GM13976 (cell line): ENCODE measurements around the gene ASB18.

ENCODE experiments used
- DNase-seq: peaks from one replicate; pipeline ENCODE4 v3.0.0; 2012; ENCODE audit warnings: low spot score
- in situ Hi-C: fragments of 300-500 bp; cut with MboI; formaldehyde crosslinking; loops from one replicate; pipeline ENCODE4 v1.12.0; 2022; ENCODE audit warnings: low sequenced_read_pairs, mixed read lengths, inconsistent platforms; ENCODE audit not compliant: unreplicated experiment
- TF ChIP-seq, protein P1 (sequence below): IDR thresholded peaks from 2 replicates; pipeline ENCODE4 v1.5.1; 2012; ENCODE audit warnings: borderline replicate concordance, mild to moderate bottlenecking; ENCODE audit not compliant: insufficient read depth; ENCODE audit errors: extremely low read depth, missing control alignments, control extremely low read depth

The ASB18 gene

DNA sequence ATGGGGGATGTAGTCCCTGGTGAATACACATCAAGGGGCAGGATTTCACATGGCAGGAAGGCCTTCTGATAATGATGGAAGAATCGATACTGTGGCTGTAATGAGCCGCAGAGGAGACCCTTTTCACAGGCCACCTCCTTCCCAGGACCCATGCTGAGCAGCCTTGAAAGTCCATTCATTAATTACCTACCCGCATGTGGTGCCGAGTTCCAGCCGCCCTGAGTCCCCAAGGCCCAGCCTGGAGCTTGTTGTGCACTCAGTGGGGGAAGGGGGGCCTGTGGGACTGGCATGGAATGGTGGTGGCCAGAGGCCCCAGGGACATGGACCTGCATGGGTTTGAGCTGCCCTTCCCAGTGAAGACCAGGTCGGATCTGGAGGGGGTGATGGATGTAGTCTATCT is 25.5 kb downstream of the ASB18 start:
- in situ Hi-C loops: no loop called here
- DNase-seq: no peak

DNA sequence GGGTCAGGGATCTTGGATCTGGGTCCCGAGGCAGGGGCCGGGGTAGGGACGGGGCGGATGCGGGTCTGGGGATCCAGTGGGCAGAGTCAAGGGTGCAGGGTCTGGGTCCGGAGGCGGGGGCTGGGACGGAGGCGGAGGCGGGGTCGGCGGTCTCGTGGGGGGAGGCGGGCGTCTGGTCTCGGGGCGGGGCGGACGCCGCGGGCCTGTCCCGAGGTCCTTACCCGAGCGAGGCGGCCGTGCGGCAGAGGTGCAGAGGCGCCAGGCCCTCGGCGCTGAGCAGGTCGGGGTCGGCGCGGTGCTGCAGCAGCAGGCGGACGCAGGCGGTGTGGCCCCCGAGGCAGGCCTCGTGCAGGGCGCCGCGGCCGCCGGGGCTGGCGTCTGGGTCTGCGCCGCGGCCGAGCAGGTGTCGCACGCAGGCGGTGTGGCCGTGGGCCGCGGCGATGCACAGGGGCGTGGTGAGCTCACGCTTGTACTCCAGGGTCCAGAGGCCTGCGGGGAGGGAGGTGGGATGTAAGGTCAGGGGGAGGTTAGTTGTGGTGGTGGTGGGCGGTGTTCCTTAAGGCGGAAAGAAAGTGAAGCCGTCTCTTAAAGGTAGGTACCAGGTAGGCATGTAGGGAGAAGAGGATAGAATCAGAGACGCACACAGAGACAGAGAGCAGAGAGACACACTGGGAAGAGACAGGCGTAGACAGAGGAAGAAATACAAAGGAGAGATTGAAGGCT is 26.6 kb downstream of the ASB18 start:
- DNase-seq: no peak
- in situ Hi-C loops: no loop called here
- TF ChIP-seq, protein P1, sequence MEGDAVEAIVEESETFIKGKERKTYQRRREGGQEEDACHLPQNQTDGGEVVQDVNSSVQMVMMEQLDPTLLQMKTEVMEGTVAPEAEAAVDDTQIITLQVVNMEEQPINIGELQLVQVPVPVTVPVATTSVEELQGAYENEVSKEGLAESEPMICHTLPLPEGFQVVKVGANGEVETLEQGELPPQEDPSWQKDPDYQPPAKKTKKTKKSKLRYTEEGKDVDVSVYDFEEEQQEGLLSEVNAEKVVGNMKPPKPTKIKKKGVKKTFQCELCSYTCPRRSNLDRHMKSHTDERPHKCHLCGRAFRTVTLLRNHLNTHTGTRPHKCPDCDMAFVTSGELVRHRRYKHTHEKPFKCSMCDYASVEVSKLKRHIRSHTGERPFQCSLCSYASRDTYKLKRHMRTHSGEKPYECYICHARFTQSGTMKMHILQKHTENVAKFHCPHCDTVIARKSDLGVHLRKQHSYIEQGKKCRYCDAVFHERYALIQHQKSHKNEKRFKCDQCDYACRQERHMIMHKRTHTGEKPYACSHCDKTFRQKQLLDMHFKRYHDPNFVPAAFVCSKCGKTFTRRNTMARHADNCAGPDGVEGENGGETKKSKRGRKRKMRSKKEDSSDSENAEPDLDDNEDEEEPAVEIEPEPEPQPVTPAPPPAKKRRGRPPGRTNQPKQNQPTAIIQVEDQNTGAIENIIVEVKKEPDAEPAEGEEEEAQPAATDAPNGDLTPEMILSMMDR: no peak

More for the DNA sequence above, 25.5 kb downstream of the ASB18 start:
- TF ChIP-seq, protein P1: no peak

DNA sequence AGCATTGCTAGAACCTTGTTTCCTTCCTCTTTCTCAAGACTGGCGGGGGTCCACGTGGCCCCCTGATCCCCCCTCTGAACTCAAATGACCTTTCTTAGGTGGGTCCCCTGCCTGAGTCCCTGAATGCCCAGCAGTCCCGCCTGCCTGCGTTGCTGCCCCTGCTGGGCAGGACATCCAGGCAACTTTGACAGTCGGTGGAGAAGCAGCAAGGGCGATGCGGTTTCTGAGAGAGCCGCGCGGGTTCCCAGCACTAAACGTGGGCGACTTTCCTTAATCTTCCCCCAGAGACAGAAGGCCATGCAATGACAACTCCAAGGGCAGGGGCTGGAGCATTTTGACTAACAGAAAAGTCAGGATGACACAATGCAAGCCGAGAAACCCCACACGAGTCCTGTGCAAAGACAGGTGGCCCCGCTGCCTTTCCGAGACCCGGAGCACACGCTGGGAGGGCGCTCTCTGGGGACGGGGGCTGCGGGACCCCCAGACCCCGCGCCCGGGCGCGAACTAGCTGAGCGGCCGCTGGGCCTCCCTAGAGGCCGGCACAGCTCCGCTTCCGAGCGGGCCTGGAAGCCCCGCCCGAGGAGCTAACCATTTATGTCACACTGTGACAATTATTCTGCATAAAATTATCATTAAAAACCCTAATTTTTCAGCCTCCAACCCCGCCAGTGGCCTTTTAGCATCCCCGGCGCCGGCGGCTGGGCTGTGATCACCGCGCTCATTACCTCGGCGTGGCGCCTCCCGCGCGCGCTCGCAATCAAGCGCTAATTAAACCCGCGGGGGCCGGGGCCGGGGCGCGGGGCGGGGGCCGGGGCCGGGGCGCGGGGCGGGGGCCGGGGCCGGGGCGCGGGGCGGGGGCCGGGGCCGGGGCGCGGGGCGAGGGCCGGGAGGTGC is 27.4 kb downstream of the ASB18 start:
- DNase-seq: no peak
- TF ChIP-seq, protein P1: no peak
- in situ Hi-C loops: no loop called here

DNA sequence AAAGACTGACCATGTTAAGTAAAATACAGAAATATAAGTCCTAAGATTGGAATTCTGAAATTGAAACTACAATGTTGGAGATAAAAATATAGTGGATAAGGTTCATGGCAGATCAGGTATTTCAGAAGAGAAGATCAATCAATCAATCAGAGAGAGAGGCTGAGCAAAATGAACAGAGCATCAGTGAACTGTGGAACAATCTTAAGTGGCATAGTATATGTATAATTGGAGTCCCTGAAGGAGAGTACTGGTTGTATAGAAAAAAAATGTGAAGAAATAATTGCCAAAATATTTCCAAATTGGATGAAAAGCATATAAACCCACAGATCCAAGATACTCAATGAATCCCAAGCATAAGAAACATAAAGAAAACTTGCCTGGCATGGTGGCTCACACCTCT is 35.0 kb downstream of the ASB18 start:
- TF ChIP-seq, protein P1: no peak
- no peak for DNase-seq
- in situ Hi-C loops: no loop called here

DNA sequence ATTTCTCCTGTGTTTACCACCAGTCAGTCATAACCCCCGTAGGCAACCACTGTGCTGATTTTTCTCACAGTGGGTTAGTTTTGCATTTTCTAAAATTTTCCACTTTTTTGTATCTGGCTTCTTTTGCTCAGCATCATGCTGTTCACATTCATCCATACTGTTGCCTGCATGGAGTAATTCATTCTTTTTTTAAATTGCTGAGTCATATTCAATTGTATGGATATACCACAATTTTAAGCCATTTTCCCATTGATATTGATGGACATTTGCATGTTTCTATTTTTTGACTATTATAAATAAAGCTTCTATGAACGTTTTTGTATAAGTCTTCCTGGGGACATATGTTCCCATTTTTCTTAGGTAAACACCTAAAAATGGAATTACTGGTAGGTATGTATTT is 40.5 kb downstream of the ASB18 start:
- in situ Hi-C loops: no loop called here
- TF ChIP-seq, protein P1: no peak

DNA sequence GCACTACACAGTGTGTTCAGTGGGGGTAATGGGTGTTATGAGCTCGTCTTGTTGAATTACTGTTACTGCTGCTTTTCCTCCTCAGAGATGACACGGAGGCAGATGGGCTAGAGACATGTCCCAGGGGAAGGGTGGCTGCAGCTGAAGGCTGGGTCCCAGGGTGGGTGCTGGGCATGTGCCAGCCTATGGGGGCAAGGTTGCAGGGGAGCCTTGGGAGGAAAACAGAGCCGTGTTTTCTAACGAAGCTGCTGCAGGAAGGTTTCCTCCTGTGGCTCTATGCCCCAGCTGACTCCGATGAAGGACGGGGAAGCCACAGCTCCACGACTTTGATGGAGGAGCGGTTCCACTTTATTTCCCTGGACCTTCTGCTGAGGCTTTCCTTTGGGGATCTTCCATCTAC is 42.4 kb downstream of the ASB18 start:
- TF ChIP-seq, protein P1: no peak
- DNase-seq: no peak
- in situ Hi-C loops: no loop called here

More for the DNA sequence above, 40.5 kb downstream of the ASB18 start:
- no peak for DNase-seq
